Left kidney (tissue), 2 donors: ENCODE measurements around the gene NUP98. TPM values are rescaled to one million over a fixed set of nuclear protein-coding genes. Genes with fewer than 3 reads are reported as not detected.

Experiments
- DNase-seq: peaks from one replicate; pipeline ENCODE4 v3.0.0-alpha.2; 2013
- polyA plus RNA-seq: library from polyadenylated mRNA; unstranded; fragments of 120-200 nt; gene quantifications from one replicate; pipeline ENCODE4 v1.2.1, GENCODE V29; 2013; ENCODE audit not compliant: insufficient read length

Gene NUP98
- polyA plus RNA-seq, 1 donor: 78.0 TPM

DNA sequence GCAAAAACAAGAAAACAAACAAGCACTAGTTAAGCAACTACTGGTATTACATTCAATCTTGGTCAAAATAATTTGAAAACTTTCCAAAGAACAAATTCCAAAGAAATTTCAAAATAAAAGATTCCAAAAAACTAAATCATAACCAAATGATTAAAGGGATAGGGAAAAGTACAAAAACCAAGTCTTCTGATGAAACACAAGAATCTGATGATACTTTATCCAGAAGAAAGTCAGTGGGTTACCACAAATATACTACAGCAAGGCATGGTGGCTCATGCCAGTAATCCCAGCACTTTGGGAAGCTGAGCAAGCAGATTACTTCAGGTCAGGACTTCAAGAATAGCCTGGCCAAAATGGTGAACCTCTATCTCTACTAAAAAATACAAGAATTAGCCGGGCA, 59.1 kb downstream of the NUP98 start:
- no peak for DNase-seq

DNA sequence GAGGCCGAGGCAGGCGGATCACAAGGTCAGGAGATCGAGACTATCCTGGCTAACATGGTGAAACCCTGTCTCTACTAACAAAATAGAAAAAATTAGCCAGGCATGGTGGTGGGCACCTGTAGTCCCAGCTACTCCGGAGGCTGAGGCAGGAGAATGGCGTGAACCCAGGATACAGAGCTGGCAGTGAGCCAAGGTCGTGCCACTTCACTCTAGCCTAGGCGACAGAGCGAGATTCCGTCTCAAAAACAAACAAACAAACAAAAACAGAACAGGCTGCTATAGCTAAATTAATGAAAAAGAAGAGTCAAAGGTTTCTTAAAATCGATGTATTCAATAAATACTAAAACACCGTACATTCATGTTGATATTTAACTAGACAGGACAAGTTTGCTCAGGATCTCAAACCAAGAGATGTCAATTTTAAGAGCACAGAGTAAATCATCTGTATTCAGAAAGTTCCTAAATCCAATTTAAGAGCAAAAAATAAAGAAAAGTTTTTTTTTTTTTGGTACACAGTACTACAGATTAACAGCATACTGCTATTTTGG, 59.9 kb downstream of the NUP98 start:
- no peak for DNase-seq

DNA sequence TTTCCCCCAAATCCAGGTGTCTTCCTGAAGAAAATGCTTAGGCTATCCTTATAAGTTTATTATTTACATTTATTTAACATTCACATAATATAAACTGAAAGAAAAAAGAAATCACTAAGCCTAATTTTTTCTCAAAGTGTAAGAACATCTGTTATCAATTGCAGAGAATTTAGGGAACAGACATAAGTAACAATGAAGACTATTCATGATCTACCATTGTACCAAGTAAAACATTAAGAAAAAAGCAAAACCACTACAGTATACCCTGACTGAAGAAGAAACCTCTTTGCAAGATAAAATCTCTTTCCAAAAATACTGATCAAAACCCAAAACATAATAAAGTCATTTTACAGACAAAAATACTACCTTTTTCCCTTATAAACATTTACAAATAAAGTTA, 60.5 kb downstream of the NUP98 start:
- no peak for DNase-seq

GRCh38 chr11:3735827-3736226, 61.5 kb downstream of the NUP98 start:
- no peak for DNase-seq

- DNase-seq: no peak
Observed at GRCh38 chr11:3732671-3733436, 64.5 kb downstream of the NUP98 start.

GRCh38 chr11:3723014-3723708, 74.2 kb downstream of the NUP98 start:
- no peak for DNase-seq

DNA sequence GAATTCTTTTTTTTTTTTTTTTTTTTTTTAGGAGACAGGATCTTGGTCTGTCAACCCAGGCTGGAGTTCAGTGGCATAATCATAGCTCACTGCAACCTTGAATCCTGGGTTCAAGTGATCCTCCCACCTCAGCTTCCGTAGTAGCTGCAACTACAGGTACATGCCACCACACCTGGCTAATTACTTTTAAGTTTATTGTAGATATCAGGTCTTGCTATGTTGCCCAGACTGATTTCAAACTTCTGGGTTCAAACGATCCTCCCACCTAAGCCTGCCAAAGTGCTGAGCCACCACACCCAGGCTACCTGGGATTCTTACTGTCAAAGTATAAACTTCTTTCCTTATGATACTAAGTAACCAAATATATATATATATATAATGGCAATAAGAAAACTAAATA, 75.3 kb downstream of the NUP98 start:
- no peak for DNase-seq

DNA sequence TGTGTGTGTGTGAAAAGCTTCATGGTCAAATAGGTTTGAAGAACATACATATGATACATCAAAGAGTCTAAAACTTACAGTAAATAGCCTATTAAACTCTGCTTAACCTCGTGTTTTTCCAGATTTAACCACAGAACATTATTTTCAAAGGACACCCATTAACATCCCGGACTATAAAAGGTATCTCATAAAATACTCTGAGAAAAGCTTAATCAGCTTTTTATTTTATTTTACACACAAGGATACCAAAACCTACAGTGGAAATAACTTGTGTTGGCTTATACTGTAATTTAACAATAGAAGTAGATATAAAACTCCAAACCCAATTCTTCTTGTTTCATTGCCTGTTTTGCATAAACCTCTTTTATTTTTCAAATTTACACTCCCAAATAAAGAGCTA, 76.4 kb downstream of the NUP98 start:
- DNase-seq: no peak

DNA sequence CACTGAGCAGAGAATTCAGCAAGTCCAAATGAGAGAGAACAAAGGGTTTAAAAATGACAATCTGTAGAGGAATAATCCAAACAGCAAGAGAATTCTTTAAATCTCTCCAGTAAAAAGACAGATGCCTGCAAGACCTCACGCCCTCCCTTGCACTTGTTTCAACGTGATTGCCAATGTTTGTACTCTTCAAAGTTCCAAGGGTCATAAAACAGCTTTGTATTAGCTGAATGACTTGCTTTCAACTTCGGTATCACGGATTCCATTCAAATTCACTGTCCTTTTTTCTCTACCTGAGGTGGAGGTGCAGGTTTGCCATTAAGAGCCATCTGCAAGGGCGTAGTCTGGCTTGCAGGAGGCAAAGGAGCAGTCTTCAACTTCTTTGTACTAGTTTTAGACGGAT, 85.1 kb downstream of the NUP98 start:
- no peak for DNase-seq

GRCh38 chr11:3710485-3711259, 86.7 kb downstream of the NUP98 start:
- DNase-seq: no peak

- no peak for DNase-seq
Observed at GRCh38 chr11:3709977-3710376, 87.4 kb downstream of the NUP98 start.

DNA sequence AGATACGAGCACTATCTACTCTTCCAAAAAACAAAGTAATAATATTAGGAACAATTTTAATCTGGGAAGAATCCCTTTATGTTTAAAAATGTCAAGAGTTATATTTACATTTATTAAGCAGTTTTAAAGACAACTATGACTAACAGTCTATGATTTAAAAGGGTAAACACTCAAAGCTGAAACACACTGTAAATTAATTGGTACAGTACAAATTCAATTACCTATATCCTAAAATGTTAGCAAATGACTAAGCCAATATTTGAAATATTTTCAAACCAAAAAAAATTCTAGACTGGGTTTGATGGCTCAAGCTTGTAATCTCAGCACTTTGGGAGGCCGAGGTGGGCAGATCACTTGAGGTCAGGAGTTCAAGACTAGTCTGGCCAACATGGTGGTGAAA, 90.2 kb downstream of the NUP98 start:
- no peak for DNase-seq

DNA sequence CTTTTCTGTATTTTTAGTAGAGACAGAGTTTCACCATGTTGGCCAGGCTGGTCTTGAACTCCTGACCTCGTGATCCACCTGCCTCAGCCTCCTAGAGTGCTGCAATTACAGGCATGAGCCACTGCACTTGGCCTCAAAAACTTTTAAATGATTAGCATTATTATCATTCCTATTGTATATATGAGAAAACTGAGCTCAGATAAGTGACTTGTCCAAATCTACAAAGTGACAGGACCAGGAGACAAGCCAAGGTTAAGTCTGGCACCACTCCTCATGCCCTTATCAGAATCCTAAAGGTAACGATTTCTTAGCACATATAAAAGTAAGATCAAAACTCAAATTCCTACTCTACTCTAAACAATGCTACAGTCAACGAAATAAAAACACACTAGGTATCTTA, 94.0 kb downstream of the NUP98 start:
- DNase-seq: no peak

- no peak for DNase-seq
Observed at GRCh38 chr11:3700910-3701309, 96.4 kb downstream of the NUP98 start.

DNA sequence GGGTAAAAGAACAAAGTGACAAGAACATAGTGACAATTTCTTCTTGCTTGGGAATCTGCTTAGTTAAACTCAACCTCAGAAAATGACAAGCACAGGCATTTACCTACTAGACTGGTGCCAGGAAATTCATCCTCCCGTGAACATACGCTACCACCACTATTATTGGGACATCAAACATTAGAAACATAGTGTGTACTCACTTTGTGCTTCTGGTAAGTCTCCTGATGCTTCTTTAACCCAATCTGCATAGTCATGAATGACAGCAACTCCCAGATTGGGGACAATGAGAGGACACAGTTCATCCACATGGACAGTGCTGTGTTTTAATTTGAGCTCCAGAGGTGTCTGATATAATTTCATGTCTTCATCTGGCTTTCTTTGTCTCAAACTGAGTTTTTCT, 96.9 kb downstream of the NUP98 start:
- DNase-seq: no peak

DNA sequence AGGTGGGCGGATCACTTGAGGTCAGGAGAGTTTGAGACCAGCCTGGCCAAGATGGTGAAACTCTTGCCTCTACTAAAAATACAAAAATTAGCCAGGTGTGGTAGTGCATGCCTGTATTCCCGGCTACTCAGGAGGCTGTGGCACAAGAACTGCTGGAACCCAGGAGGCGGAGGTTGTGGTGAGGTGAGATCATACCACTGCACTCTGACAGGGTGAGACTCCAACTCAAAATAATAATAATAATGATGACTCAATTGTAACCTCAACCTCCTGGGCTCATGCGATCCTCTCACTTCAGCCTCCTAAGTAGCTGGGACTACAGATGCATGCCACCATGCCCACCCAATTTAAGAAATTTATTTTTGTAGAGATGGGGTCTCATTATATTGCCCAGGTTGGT, 110.6 kb downstream of the NUP98 start:
- DNase-seq: no peak

DNA sequence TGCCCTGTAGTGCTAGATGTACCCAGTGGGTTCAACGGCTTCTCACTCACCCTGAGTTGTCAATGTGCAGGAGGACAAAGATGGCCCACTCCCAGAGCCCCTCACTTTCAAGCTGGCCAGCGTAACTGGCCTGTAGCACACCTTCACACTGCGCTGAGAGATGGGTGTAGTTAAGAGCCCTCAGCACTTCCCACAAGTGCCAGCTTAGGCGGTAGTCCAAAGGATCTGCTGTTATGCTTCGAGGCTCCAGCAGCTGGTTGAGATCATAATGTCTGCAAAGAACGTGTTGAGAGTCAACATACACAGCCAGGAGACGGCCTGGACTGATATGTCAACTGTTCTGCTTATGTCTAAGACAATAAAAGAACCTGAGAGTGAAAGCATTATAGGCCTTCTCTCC, 111.4 kb downstream of the NUP98 start:
- DNase-seq: no peak

- DNase-seq: no peak
Observed at GRCh38 chr11:3684819-3685172, 112.6 kb downstream of the NUP98 start.

GRCh38 chr11:3684129-3684818, 113.1 kb downstream of the NUP98 start:
- no peak for DNase-seq

- DNase-seq: no peak
Observed at GRCh38 chr11:3683039-3683438, 114.3 kb downstream of the NUP98 start.

DNA sequence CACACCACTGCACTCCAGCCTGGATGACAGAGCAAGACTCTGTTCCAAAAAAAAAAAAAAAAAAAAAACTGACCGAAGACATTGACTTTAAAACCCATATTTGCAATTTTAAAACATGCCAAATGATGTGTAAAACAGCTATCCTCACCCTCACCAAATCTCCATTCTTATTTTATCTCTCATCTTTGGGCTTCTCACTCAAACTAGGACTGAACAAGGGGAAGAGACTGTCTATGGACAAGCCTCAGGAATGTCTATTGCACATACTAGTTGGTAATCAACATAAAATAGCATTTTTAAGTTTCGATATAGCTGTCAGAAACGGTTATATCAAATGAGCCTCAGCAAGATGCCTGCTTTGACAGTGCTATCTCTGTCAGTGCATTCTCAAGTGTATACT, 118.3 kb downstream of the NUP98 start:
- no peak for DNase-seq

GRCh38 chr11:3675971-3676370, 121.4 kb downstream of the NUP98 start:
- DNase-seq: no peak
